Measurements from ENCODE around the gene RNF214. TPM values are rescaled to one million over a fixed set of nuclear protein-coding genes. Genes with fewer than 3 reads are reported as not detected.
"Not testable (repeated sequence)": the region's sequence is repeated elsewhere in the genome, so short reads cannot be mapped to it uniquely, and the experiment has no call there.

Gene RNF214
- total RNA-seq, 1 donor from 2014 or later = 16.3 TPM

DNA sequence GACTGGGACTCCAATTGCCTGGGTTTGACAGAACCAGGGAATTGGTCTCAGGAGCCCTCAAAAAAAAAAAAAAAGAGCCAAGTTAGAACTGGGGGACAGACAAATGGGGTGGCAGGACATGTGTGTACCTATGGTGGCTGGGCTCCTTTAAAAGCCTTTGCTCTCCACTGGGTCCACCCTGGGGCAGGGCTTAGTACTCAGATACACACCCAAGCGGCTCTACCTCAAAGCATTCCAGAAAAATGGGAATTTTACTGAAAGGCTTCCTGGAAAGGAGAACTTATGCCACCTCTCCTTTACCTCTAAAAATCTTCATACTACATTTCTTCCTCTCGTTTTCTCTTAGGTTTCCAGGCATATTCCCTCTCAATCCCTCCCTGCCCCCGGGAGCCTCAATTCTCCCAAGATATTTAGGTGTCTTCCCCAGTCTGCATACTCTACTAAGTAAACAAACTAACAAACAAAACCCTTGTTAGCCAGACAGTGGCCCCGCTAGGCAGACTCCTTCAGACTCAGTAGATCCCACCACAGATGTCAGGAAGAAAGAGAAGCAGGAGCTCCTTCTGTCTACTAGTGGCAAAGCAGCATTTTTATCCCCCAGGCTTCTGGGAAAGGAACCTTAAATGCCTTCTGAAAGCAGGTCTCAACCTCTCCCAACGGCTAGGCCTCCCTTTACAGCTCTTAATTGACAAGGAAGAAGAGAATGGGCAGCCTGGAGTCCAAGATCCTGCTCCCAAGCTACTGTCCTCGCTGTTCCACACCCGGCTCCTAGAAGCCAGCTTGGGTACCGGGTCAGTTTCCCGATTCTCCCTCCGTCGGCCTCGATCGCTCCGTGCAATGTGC lies 1.3 kb upstream of the RNF214 start:
- no peak for DNase-seq

DNA sequence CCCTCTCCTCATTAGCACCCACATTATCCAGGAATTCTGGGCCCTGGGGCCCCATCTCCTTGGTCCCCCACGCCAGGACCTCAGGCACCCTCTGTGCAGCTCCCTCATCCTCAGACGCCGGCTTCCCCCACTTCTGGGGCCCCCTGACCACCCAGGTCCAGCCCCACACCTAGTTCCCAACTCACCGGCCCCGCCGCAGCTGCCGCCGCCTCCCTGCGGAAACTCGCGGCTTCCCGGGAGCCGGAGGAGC lies 704 bp upstream of the RNF214 start, which contains the start of gene PCSK7:
Gene PCSK7 (minus strand): TSS at position 232 of the 250 bp plus-strand sequence. CDS start 2,229 bp downstream, outside the sequence.
- no peak for DNase-seq

DNA sequence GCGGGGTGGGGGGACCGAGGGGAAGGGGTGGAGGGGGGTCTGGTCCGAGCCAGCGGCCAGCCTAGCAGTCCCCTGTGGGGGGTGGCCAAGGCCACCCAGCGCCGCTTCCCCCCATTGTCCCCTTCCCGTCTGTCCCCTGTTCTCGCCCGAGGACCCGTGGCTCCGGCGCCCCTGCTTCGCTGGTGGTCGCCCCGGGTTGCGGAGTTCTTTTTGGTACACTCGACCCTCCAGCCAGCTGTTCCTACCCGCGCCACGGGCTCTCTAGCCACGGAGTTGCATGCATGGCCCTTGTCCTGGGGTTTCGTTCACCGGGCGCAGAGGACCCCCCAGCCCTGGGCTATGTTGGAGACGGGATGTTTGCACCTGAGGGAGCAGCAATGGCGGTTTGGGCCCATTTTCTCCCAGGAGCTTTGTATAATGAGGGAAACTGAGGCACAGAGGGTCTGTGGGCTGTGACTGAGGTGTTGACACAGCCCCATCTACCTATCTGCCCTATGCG lies 489 bp downstream of the RNF214 start:
- DNase-seq = no peak

DNA sequence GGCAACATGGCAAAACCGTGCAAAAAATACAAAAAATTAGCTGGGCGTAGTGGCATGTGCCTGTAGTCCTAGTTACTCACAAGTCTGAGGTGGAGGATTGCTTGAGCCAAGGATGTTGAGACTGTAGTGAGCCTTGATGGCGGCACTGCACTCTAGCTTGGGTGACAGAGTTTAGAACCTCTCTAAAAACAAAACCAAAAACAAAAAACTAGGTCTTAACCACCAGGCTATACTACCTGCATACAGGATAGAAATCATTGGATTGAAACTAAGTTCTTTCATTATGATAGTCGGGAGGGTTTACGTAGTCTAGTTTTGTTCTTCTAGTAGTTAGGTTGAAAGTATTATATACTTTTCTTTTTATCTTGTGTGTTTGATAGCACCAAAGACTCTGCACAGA lies 5.8 kb downstream of the RNF214 start:
- DNase-seq = no peak

DNA sequence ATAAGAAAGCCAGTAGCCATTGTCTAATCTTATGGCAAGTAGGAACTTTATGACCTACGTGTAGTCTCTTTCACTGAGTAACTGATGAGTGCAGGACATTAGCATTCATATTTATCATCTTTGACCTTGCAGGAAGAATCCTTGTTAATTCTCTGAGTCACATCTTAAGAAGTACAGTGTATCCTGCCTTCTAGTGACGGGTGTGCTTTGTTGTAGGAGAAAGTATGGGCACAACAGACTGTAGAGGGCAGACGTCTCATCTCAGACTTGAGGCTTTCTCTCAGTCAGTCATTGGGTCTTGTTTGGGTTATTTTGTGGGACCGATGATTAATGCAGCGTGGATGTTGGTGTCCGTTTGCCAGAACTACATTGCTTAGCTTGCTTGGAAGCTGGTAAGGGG lies 6.8 kb downstream of the RNF214 start:
- DNase-seq = no peak

DNA sequence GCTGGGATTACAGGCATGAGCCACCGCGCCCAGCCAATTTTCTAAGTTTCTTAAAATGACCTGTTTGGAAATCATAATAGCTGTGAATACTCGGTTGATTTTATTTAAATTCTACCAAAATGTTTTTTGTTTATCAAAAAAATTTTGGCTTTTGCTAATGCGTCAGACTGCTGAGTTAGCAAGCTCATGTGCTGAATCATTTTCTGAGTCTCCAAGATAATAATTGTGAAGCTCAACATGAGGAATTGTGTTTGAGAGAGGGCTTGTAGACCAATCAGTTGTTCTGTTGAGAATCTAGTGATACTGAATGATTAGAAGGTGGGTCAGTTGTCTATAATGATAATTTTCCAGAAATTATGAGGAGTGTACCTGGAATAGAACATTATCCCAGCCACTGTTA lies 15.9 kb downstream of the RNF214 start:
- no peak for DNase-seq

DNA sequence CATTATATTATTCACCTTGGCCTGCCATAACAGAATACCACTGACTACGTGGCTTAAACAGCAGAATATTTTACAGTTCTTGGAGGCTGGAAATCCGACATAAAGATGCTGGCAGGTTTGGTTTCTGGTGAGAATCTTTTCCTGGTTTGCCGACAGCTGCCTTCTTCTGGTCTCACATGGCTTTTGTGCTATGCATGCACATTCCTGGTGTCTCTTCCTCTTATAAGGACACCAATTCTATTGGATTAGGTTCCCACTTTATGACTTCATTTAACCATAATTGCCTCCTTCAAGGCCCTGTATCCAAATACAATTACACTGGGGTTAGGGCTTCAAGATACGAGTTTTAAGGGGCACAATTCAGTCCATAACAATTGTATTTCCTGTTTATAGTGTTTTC lies 17.1 kb downstream of the RNF214 start:
- no peak for DNase-seq

DNA sequence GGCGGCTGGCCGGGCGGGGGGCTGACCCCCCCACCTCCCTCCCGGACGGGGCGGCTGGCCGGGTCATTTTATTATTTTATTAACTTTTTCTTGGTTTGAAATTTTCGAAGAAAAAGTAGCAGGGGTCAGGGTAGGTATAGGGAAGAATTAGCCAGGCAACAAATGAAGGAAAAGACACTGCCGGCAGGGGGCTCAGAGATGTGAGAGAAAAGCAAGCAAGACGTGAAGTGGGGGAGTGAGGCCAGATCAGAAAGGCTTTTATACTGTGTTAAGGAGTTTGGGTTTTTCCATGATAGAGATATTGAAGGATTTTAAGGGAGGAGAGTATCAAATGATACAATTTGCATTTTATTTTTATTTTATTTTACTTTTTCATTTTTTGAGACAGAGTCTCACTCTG lies 19.0 kb downstream of the RNF214 start:
- DNase-seq = no peak

DNA sequence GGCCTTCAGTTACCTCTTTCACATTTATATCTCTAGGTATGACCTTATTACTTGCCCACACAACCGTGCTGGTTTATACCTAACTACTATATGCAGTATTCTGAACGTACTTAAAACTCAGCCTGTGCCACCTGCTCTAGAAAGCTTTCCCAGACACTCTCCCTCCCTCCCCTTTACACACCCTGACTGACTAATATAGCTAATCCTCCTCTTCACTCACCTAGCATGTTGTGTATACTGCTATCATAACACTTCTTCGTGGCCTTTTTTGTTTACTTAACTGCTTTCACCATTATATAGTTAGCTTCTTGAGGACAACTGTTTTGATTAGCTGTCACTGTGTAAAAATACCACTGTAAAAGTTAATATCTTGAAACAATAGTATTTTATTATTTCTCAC lies 23.5 kb downstream of the RNF214 start:
- no peak for DNase-seq

DNA sequence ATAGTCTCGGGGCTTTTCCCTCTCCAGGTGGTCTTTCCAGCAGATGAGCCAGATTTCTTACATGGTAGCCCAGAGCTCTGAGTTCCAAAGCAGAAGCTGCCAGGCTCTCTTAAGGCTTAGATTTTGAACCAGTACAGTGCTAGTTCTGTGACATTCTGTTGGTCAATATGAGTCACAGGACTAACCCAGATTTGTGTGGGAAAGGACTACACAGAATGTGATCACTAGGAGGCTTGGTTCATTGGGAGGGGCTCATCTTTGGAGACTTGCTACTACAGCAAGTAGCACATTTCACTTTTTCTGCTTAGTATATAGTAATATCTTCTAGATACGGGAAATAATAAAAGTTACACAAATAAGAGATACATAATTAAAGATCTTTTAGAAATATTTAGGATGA lies 24.1 kb downstream of the RNF214 start:
- DNase-seq = no peak

DNA sequence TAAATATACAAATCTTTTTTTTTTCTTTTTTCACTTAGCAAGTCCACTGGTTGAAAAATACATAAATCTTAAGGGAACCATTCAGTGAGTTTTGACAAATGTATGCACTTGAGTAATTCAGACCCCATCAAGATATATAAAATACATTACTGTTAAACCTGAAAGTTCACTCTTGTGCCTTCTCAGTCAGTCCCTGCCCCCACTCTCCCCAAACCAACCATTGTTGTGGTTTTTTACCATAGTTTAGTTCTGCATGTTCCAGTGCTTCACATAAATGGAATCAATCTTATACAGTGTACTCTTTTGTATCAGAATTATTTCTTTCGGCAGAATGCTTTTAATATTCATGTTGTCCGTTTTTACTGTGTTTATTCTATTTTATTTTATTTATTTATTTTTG lies 26.1 kb downstream of the RNF214 start:
- DNase-seq = no peak

DNA sequence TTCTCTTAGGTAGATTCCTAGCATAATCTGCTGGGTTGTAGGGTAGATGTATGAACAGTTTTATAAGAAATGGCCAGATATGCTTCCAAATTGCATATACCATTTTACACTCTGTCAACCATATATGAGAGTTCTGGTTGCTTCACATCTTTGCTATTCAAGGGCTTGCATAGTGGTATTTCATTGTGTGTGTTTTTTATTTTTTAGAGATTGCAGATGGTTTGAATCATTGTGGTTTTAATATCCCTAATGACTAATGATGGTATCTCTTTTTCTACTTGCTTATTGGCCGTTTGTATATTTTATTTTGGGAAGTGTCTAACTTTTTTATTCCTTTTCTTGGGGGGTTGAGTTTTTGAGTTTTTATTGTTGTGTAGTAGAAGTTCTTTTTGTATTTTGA lies 26.9 kb downstream of the RNF214 start:
- no peak for DNase-seq

DNA sequence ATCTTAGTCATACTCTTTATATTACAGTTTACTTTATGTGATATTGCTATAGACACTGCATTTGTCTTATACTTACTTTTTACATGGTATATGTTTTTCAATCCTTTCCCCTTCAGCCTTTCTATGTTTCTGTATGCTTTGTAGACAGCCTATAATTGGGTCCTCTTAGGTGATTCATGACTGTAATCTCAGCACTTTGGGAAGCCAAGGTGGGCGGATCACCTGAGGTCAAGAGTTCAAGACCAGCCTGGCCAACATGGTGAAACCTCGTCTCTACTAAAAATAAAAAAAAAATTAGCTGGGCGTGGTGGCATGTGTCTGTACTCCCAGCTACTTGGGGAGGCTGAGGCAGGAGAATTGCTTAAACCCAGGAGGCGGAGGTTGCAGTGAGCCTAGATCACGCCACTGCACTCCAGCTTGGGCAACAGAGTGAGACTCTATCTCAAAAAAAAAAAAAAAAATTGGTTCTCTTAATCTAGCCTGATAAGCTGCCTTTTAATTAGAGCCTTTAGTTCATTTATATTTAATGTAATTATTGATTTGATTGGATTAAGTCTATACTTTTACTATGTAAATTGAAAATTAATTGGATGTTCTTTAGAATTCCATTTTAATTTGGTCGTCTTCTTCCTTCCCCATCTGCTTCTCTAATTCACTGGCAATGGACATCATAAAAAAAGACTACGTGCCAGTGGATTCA lies 32.3 kb downstream of the RNF214 start:
- DNase-seq = not testable (repeated sequence)

DNA sequence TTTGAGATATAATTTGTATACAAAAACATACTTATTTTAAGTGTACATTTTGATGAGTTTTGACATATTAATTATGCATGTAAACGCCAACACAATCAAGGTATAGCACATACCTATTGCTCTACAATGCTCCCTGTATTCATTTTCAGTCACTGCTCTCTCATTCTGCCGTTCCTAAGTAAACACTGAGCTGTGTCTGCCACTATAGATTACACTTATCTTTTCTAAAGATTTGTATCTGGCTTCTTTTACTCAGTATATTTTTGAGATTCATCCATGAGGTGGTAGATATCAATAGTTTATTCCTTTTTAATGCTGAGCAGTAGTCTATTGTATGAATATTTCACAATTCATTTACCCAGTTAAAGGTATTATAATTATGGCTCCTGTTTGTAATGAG lies 33.3 kb downstream of the RNF214 start:
- DNase-seq = no peak

DNA sequence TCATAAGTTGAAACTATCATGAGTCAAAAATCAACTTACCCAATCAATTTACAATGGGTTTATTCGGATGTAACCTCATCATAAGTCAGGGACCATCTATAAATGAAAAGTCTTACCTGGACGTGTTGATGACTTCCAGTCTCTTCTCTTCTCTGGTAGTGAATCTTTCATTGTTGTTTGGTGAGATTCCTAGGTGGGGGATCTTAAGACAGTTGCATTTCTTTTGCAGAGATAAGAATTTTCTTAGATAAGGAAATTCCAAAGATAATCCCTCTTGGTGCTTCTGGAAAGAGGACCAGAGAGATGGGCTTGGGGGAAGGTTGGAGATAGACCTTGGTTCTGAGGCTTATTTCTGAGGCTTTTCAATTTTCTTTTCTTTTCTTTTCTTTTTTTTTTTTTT lies 37.4 kb downstream of the RNF214 start:
- no peak for DNase-seq

DNA sequence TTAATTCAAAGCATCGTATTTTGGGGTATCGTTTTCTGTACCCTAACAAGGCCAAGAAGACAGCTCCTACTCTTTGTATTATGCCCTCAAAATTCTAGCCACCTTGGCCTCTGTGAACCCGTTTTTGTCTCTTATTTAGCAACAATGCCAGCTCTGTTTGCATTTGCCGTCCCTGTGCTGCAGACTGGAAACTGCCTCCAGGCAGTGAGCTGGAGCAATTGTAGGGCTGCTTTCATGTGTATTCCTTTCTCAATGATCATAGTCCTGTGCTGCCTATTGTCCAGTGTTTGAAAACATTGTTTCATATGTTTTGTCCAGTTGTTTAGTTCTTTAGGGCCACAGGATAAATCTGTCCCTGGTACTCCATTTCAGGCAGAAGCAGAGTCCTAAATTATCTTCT lies 38.7 kb downstream of the RNF214 start:
- no peak for DNase-seq

DNA sequence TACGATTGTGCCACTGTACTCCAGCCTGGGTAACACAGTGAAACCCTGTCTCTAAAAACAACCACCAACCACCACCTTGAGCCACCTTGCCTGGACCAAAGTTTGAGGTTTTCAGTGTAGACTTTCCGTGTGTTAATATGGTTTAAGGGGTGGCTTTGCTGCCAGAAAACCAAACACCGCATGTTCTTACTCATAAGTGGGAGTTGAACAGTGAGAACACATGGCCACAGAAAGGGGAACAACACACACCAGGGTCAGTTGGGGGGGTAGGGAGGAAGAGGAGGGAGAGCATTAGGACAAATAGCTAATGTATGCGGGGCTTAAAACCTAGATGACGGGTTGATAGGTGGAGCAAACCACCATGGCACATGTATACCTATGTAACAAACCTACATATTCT lies 39.7 kb downstream of the RNF214 start:
- DNase-seq = not testable (repeated sequence)

DNA sequence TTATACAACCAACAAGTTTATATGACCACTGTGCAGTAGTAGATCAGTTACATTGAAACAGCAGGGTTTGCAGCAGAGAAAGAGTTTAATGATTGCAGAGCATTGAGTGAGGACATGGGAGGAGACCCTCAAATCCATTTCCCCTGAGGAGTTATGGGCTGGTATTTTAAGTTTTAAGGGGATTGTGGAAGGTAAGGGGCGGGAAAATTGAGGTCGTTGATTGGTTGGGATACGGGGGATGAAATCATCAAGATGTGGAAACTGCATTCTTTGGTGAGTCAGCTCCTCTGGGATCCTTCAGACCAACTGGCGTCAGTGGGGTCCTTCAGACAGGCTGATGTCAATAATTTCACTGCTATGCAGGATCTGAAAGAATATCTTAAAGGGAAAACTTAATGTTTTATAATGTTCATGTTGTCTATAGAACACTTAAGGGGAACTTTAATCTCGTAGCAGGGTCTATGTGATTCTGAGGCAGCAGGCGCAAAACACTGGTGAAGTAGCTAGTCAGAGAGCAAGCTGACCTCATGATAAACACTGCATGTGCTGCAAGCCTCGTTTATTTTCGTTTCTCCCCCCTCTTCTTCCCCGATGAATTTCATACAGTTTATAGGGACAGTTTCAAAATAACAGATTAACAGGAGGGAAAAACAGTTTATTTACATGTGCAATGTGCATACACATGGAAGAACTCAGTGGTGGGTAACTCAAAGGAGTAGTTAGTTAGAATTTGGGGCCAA lies 41.2 kb downstream of the RNF214 start:
- no peak for DNase-seq

DNA sequence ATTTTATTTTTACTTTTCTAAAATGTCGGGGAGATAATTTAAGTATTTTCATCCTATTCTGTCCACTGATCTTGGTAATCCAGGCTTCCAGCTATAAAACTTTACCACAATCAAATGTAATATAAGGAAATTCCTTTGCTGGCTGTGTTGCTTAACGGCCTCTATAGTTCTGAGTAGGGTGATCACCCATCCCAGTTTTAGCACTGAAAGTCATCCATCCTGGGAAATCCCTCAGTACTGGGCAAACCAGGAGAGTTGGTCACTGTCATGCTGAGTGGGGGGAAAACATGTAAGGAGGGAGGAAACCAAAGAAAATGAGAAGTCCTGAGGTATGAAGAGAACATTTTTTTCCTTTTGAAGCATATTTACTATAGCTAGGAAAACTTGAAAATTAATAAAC lies 45.9 kb downstream of the RNF214 start:
- no peak for DNase-seq

DNA sequence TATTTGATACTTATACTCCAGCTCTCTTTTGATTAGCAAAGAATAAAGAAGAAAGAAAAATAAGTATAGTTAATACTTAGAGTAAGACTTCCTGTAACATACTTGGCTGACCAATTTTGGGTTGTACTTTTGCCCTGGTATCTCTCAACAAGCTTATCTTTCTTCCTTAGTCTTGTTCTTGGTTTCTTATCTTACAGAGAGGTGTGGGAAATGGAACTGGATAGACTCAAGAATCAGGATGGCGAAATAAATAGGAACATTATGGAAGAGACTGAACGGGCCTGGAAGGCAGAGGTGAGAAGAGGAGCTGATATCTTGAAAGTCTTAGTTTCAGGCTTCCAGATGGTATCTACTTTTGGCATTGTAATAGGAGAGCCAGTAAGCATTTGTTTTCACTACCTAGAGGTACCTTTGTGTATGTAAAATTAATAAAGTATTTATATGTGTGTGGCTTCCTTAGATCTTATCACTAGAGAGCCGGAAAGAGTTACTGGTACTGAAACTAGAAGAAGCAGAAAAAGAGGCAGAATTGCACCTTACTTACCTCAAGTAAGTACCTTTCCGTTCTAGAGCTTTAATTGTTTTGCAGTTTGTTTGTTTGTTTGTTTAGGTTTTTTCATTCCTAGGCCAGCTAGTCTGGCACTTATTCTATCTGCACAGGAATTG lies 47.4 kb downstream of the RNF214 start:
- no peak for DNase-seq

DNA sequence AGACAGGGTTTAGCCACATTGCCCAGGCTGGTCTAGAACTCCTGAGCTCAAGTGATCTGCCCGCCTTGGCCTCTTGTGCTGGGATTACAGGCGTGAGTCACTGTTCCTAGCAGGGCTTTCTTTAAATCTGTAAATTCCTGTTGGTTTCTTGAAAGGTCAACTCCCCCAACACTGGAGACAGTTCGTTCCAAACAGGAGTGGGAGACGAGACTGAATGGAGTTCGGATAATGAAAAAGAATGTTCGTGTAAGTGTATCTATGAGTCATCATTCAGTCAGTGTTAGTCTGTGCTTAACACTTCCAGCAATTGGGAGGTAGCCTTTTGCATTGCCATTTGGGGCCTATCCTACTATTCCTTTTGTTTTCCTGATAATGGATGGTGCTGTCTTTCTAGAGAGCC lies 48.7 kb downstream of the RNF214 start:
- DNase-seq = no peak

DNA sequence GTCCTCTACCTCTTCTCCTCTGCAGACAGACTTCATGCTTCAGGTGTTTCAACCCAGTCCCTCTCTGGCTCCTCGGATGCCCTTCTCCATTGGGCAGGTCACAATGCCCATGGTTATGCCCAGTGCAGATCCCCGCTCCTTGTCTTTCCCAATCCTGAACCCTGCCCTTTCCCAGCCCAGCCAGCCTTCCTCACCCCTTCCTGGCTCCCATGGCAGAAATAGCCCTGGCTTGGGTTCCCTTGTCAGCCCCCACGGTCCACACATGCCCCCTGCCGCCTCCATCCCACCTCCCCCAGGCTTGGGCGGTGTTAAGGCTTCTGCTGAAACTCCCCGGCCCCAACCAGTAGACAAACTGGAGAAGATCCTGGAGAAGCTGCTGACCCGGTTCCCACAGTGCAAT lies 49.4 kb downstream of the RNF214 start:
- DNase-seq = no peak

DNA sequence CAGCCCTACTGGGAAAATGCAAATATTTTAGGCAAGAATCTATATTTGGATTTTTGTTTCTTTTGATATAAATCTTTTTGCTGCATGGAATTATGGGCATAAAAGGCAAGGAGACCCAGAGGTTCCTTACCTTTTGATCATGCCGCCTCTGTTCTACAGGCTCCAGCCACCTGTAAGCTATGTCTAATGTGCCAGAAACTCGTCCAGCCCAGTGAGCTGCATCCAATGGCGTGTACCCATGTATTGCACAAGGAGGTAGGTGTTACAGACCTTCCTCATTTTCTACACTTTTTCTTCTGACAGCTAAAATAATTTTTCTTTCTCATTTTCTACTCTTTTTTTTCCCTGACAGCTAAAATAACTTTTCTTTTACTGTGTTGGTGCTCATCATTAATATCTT lies 50.5 kb downstream of the RNF214 start:
- no peak for DNase-seq

Data from tongue (tissue), 2 donors.